K562 (cell line): ENCODE data around the gene RIT2.

Experiments
- SAP30 ChIP-seq: fragments of 200-600 bp; sonication (generic); IDR thresholded peaks from 2 replicates; pipeline ENCODE4 v1.6.1; 2012; ENCODE audit warnings: borderline replicate concordance, low read depth, mild to moderate bottlenecking, moderate library complexity, low read length, control low read depth, inconsistent platforms; ENCODE audit not compliant: insufficient read depth, poor library complexity, severe bottlenecking
- TF ChIP-seq, protein P1 (sequence below), 3 experiments: IDR thresholded peaks in 2 of 3; conservative IDR thresholded peaks in 1 of 3; 2 replicates each; pipeline ENCODE4 v1.5.1; 2011 to 2012; ENCODE audit warnings: low read length in 3 of 3, mild to moderate bottlenecking in 3 of 3, control low read depth in 2 of 3, improper control_type of control experiment in 1 of 3, inconsistent platforms in 1 of 3, low read depth in 1 of 3, mixed read lengths in 1 of 3, moderate library complexity in 1 of 3; ENCODE audit not compliant: insufficient read depth in 2 of 3

DNA sequence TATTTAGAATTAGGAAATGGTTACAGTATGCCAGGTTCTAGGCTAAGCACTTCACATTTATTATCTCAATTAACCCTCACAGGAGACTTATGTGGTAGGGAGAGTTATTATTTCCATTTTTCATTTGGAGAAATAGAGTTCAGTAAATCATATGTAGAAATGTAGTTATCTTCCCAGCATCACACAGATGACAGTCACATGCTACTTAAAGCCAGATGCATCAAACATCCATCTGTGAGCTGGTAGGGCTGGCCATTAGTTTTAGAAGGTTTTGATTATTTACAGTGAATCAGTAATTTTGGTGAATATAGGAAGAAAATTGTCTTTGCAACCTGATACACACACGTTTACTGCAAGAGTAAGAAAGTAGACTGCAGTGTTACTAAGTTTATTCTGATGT, 97.9 kb downstream of the RIT2 start:
- TF ChIP-seq, protein P1, sequence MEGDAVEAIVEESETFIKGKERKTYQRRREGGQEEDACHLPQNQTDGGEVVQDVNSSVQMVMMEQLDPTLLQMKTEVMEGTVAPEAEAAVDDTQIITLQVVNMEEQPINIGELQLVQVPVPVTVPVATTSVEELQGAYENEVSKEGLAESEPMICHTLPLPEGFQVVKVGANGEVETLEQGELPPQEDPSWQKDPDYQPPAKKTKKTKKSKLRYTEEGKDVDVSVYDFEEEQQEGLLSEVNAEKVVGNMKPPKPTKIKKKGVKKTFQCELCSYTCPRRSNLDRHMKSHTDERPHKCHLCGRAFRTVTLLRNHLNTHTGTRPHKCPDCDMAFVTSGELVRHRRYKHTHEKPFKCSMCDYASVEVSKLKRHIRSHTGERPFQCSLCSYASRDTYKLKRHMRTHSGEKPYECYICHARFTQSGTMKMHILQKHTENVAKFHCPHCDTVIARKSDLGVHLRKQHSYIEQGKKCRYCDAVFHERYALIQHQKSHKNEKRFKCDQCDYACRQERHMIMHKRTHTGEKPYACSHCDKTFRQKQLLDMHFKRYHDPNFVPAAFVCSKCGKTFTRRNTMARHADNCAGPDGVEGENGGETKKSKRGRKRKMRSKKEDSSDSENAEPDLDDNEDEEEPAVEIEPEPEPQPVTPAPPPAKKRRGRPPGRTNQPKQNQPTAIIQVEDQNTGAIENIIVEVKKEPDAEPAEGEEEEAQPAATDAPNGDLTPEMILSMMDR (IDR thresholded peaks at IDR 0.05 in 2 of 3, conservative IDR thresholded peaks at IDR 0.05 in 1 of 3; ENCODE audit: insufficient read depth in 2 of 3, low read depth in 1 of 3, low read length in 3 of 3), result no peak
- TF ChIP-seq SAP30, result no peak
